A673 (cell line): ENCODE measurements around the gene CRIP3.

Source experiments
- EZH2 ChIP-seq: fragments of 200-600 bp; sonication (generic); IDR thresholded peaks from 2 replicates; pipeline ENCODE4 v1.6.1; 2017; ENCODE audit warnings: borderline replicate concordance, low read depth, mild to moderate bottlenecking, mixed read lengths, antibody characterized with exemption, low read length; ENCODE audit not compliant: poor library complexity, severe bottlenecking
- TF ChIP-seq, protein P1 (sequence below): fragments of 300-800, 200-600 bp; sonication (generic); conservative IDR thresholded peaks from 2 replicates; pipeline ENCODE4 v1.5.1; 2017; ENCODE audit warnings: low read depth, mild to moderate bottlenecking, antibody characterized with exemption, low read length, moderate library complexity, mixed read lengths

DNA sequence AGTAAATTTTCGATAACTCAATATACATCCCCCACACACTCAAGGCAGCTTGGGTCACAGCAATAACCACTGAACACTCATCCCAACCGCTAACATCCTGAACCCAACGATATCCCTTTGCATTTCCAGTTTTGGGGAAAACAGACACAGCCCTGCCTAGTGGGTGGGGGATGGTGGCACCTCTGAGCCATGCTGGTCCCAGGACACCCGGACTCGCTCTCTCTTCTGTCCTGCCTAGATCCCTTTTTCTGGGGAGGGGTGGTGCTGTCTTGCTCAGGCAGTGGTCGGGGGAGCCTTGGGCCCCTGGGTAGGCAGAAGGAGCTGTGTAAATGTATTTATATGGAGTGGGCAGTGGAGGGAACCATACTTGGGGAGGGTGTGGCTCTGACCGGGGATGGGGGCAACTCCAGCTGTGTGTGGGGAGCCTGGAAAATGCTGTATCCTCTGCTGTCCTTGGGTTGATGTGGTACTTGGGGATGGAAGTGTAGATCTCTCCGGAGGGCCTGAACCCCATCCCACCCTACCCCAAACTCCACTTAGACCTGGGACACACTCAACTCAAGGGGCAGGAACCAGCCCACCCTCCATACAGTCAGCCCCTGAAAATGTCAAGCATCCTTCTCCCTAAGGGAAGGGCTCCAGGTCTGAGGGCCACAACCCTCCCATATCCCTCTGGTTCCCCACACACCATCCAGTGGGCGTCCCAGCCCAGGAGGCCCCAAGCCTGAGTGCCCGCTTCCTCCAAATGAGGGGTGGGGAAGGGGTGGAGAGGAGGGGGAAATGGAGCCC is 34.3 kb downstream of the CRIP3 start:
- TF ChIP-seq, protein P1, sequence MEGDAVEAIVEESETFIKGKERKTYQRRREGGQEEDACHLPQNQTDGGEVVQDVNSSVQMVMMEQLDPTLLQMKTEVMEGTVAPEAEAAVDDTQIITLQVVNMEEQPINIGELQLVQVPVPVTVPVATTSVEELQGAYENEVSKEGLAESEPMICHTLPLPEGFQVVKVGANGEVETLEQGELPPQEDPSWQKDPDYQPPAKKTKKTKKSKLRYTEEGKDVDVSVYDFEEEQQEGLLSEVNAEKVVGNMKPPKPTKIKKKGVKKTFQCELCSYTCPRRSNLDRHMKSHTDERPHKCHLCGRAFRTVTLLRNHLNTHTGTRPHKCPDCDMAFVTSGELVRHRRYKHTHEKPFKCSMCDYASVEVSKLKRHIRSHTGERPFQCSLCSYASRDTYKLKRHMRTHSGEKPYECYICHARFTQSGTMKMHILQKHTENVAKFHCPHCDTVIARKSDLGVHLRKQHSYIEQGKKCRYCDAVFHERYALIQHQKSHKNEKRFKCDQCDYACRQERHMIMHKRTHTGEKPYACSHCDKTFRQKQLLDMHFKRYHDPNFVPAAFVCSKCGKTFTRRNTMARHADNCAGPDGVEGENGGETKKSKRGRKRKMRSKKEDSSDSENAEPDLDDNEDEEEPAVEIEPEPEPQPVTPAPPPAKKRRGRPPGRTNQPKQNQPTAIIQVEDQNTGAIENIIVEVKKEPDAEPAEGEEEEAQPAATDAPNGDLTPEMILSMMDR: no peak
- no peak for TF ChIP-seq EZH2
